T-helper 1 cell treated with Interleukin-12 subunit alpha and Interleukin-12 subunit beta and Interleukin-4 antibody, amounts not matched to agents 30 μg/mL and 1 μg/mL, for 36 hours (primary cell): ENCODE data around the gene DYNC1H1.
"Not testable (repeated sequence)": the region's sequence is repeated elsewhere in the genome, so short reads cannot be mapped to it uniquely, and the experiment has no call there.

Experiments
- H3K27ac Mint-ChIP-seq: one replicate; pipeline ENCODE4 v1.8.0; 2021; ENCODE audit warnings: mild to moderate bottlenecking, mixed read lengths
- H3K27me3 Mint-ChIP-seq: one replicate; pipeline ENCODE4 v1.8.0; 2021; ENCODE audit warnings: low read depth, mixed read lengths
- H3K36me3 Mint-ChIP-seq: one replicate; pipeline ENCODE4 v1.8.0; 2021; ENCODE audit warnings: low read depth, mixed read lengths
- H3K4me1 Mint-ChIP-seq: one replicate; pipeline ENCODE4 v1.8.0; 2021; ENCODE audit warnings: low read depth, mixed read lengths
- H3K4me3 Mint-ChIP-seq: one replicate; pipeline ENCODE4 v1.8.0; 2021; ENCODE audit warnings: mild to moderate bottlenecking, moderate library complexity, mixed read lengths
- H3K9me3 Mint-ChIP-seq: one replicate; pipeline ENCODE4 v1.8.0; 2021; ENCODE audit warnings: mixed read lengths

Gene DYNC1H1

GRCh38 chr14:101965770-101966722 is 1.7 kb downstream of the DYNC1H1 start:
- peak overlapping the region; percentile 92 for H3K27ac Mint-ChIP-seq

GRCh38 chr14:101966742-101967141 is 2.4 kb downstream of the DYNC1H1 start:
- no peaks in the 10 kb centered on the region for H3K9me3 Mint-ChIP-seq
- H3K36me3 Mint-ChIP-seq = peaks cover 18% of the 10 kb centered on the region
- no peak overlapping the region for H3K27ac Mint-ChIP-seq
- H3K4me1 Mint-ChIP-seq = peaks cover 39% of the 10 kb centered on the region
- no peaks in the 10 kb centered on the region for H3K27me3 Mint-ChIP-seq
- peak overlapping the region; percentile 54 for H3K4me3 Mint-ChIP-seq

More at GRCh38 chr14:101965770-101966722, 1.7 kb downstream of the DYNC1H1 start:
- Mint-ChIP-seq H3K27me3 (peaks cover 5% of the 10 kb centered on the region), H3K4me1 (peaks cover 43% of the 10 kb centered on the region), H3K9me3 (no peaks in the 10 kb centered on the region), H3K36me3 (peaks cover 18% of the 10 kb centered on the region), H3K4me3 (peak overlapping the region; percentile 91)

- peak overlapping the region; percentile 2 for H3K27ac Mint-ChIP-seq
Observed at GRCh38 chr14:101968186-101968585, 3.8 kb downstream of the DYNC1H1 start.

GRCh38 chr14:101969481-101969880 is 5.1 kb downstream of the DYNC1H1 start:
- H3K27me3 Mint-ChIP-seq = no peaks in the 10 kb centered on the region
- H3K36me3 Mint-ChIP-seq = peaks cover 18% of the 10 kb centered on the region
- H3K27ac Mint-ChIP-seq = no peak overlapping the region
- no peak overlapping the region for H3K4me3 Mint-ChIP-seq
- H3K9me3 Mint-ChIP-seq = no peaks in the 10 kb centered on the region
- H3K4me1 Mint-ChIP-seq = peaks cover 44% of the 10 kb centered on the region

More at GRCh38 chr14:101968186-101968585, 3.8 kb downstream of the DYNC1H1 start:
- H3K4me3 Mint-ChIP-seq = no peak overlapping the region
- no peaks in the 10 kb centered on the region for H3K9me3 Mint-ChIP-seq
- peaks cover 18% of the 10 kb centered on the region for H3K36me3 Mint-ChIP-seq
- H3K4me1 Mint-ChIP-seq = peaks cover 46% of the 10 kb centered on the region
- no peaks in the 10 kb centered on the region for H3K27me3 Mint-ChIP-seq

- no peak overlapping the region for H3K27ac Mint-ChIP-seq
- peaks cover 40% of the 10 kb centered on the region for H3K4me1 Mint-ChIP-seq
- no peak overlapping the region for H3K4me3 Mint-ChIP-seq
- H3K9me3 Mint-ChIP-seq = no peaks in the 10 kb centered on the region
- no peaks in the 10 kb centered on the region for H3K27me3 Mint-ChIP-seq
- peaks cover 26% of the 10 kb centered on the region for H3K36me3 Mint-ChIP-seq
Observed at GRCh38 chr14:101970830-101971400, 6.5 kb downstream of the DYNC1H1 start.

- H3K9me3 Mint-ChIP-seq, H3K27me3 Mint-ChIP-seq, H3K27ac Mint-ChIP-seq, H3K4me3 Mint-ChIP-seq: not testable (repeated sequence)
- peaks cover 38% of the 10 kb centered on the region for H3K4me1 Mint-ChIP-seq
- H3K36me3 Mint-ChIP-seq = peaks cover 26% of the 10 kb centered on the region
Observed at GRCh38 chr14:101971458-101971857, 7.1 kb downstream of the DYNC1H1 start.

- H3K36me3 Mint-ChIP-seq = peaks cover 24% of the 10 kb centered on the region
- H3K27ac Mint-ChIP-seq = no peak overlapping the region
- H3K4me1 Mint-ChIP-seq = peaks cover 32% of the 10 kb centered on the region
Observed at GRCh38 chr14:101972126-101972866, 7.9 kb downstream of the DYNC1H1 start.

GRCh38 chr14:101973356-101973755 is 9.0 kb downstream of the DYNC1H1 start:
- no peaks in the 10 kb centered on the region for H3K9me3 Mint-ChIP-seq
- peaks cover 22% of the 10 kb centered on the region for H3K36me3 Mint-ChIP-seq
- no peak overlapping the region for H3K4me3 Mint-ChIP-seq
- no peak overlapping the region for H3K27ac Mint-ChIP-seq
- no peaks in the 10 kb centered on the region for H3K27me3 Mint-ChIP-seq
- H3K4me1 Mint-ChIP-seq = peaks cover 23% of the 10 kb centered on the region

More at GRCh38 chr14:101972126-101972866, 7.9 kb downstream of the DYNC1H1 start:
- Mint-ChIP-seq H3K9me3 (no peaks in the 10 kb centered on the region), H3K27me3 (no peaks in the 10 kb centered on the region), H3K4me3 (no peak overlapping the region)

- Mint-ChIP-seq H3K27ac (no peak overlapping the region), H3K36me3 (peaks cover 29% of the 10 kb centered on the region), H3K9me3 (no peaks in the 10 kb centered on the region), H3K4me3 (no peak overlapping the region), H3K27me3 (no peaks in the 10 kb centered on the region), H3K4me1 (peaks cover 12% of the 10 kb centered on the region)
Observed at GRCh38 chr14:101975231-101975630, 10.9 kb downstream of the DYNC1H1 start.

- peaks cover 5% of the 10 kb centered on the region for H3K4me1 Mint-ChIP-seq
- H3K9me3 Mint-ChIP-seq = no peaks in the 10 kb centered on the region
- H3K27me3 Mint-ChIP-seq = no peaks in the 10 kb centered on the region
- H3K27ac Mint-ChIP-seq = no peak overlapping the region
- H3K36me3 Mint-ChIP-seq = peaks cover 34% of the 10 kb centered on the region
- no peak overlapping the region for H3K4me3 Mint-ChIP-seq
Observed at GRCh38 chr14:101977311-101978071, 13.1 kb downstream of the DYNC1H1 start.

GRCh38 chr14:101979666-101980065 is 15.3 kb downstream of the DYNC1H1 start:
- H3K36me3 Mint-ChIP-seq = peaks cover 43% of the 10 kb centered on the region
- H3K4me1 Mint-ChIP-seq = no peaks in the 10 kb centered on the region
- no peaks in the 10 kb centered on the region for H3K9me3 Mint-ChIP-seq
- no peak overlapping the region for H3K27ac Mint-ChIP-seq
- no peaks in the 10 kb centered on the region for H3K27me3 Mint-ChIP-seq
- no peak overlapping the region for H3K4me3 Mint-ChIP-seq

GRCh38 chr14:101980251-101980650 is 15.9 kb downstream of the DYNC1H1 start:
- H3K36me3 Mint-ChIP-seq = peaks cover 42% of the 10 kb centered on the region
- H3K27me3 Mint-ChIP-seq = no peaks in the 10 kb centered on the region
- H3K27ac Mint-ChIP-seq = no peak overlapping the region
- no peaks in the 10 kb centered on the region for H3K9me3 Mint-ChIP-seq
- H3K4me1 Mint-ChIP-seq = no peaks in the 10 kb centered on the region
- no peak overlapping the region for H3K4me3 Mint-ChIP-seq

GRCh38 chr14:101980700-101981099 is 16.3 kb downstream of the DYNC1H1 start:
- no peaks in the 10 kb centered on the region for H3K27me3 Mint-ChIP-seq
- H3K9me3 Mint-ChIP-seq = no peaks in the 10 kb centered on the region
- no peaks in the 10 kb centered on the region for H3K4me1 Mint-ChIP-seq
- peaks cover 42% of the 10 kb centered on the region for H3K36me3 Mint-ChIP-seq
- H3K27ac Mint-ChIP-seq = peak overlapping the region; percentile 19
- H3K4me3 Mint-ChIP-seq = peak overlapping the region; percentile 10

GRCh38 chr14:101982621-101983020 is 18.2 kb downstream of the DYNC1H1 start:
- Mint-ChIP-seq H3K27me3 (no peaks in the 10 kb centered on the region), H3K9me3 (no peaks in the 10 kb centered on the region), H3K36me3 (peaks cover 51% of the 10 kb centered on the region), H3K27ac (no peak overlapping the region), H3K4me3 (no peak overlapping the region), H3K4me1 (no peaks in the 10 kb centered on the region)
